GM21576 (cell line): ENCODE data around the gene PDZRN4.

Experiments
- ATAC-seq: cut with Tn5 transposase; IDR thresholded peaks from one replicate; pipeline ENCODE4 v1.9.1; 2021; ENCODE audit warnings: mild to moderate bottlenecking, moderate library complexity; ENCODE audit not compliant: unreplicated experiment

PDZRN4 gene

GRCh38 chr12:41619705-41620104 lies 431.6 kb downstream of the PDZRN4 start:
- ATAC-seq, result no peak

- ATAC-seq, result no peak
These were observed 433.2 kb downstream of the PDZRN4 start for GRCh38 chr12:41621291-41621690.
